ENCODE results near the gene ZNF181.

DNA sequence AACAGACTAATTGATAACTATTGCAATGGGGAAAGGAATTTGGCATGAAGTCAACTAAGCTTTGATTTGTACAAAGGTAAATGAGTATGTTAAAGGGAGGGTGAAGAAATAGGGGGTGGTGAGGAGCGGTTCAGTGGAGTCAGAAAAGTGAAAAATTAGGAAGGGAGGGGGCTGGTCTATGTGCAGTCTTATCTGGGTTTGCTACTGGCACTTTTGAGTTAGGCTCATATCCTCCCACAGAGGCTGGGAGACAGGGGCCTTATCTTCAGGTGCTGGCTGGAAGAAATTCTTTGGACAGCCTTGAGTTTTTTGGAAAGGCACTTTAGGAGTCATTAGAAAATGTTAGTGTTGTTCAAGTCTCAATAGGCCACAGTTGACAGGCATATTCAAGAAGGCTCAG lies 45.5 kb upstream of the ZNF181 start:
- TF ChIP-seq, protein P1, sequence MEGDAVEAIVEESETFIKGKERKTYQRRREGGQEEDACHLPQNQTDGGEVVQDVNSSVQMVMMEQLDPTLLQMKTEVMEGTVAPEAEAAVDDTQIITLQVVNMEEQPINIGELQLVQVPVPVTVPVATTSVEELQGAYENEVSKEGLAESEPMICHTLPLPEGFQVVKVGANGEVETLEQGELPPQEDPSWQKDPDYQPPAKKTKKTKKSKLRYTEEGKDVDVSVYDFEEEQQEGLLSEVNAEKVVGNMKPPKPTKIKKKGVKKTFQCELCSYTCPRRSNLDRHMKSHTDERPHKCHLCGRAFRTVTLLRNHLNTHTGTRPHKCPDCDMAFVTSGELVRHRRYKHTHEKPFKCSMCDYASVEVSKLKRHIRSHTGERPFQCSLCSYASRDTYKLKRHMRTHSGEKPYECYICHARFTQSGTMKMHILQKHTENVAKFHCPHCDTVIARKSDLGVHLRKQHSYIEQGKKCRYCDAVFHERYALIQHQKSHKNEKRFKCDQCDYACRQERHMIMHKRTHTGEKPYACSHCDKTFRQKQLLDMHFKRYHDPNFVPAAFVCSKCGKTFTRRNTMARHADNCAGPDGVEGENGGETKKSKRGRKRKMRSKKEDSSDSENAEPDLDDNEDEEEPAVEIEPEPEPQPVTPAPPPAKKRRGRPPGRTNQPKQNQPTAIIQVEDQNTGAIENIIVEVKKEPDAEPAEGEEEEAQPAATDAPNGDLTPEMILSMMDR (IDR thresholded peaks at IDR 0.05), result no peak
- no peak for TF ChIP-seq POLR2A (IDR thresholded peaks at IDR 0.05)
